ENCODE data around the gene GSN.

GRCh38 chr9:121299467-121300282 is 31.7 kb downstream of the GSN start:
- TF ChIP-seq CTCF (IDR thresholded peaks at IDR 0.05; ENCODE audit: low read depth, low read length) (no peak), MAX (IDR thresholded peaks at IDR 0.05; ENCODE audit: low read depth, low read length) (no peak), POLR2A (IDR thresholded peaks at IDR 0.05; ENCODE audit: extremely low read depth, insufficient read length) (no peak), MYC (IDR thresholded peaks at IDR 0.05; ENCODE audit: low read depth, low read length) (no peak)
